Rectal smooth muscle tissue (tissue), 1 donor: ENCODE results near the gene ATF4.

ENCODE experiments used
- H3K27ac ChIP-seq: one replicate; pipeline ENCODE4 v1.7.0; 2013; ENCODE audit warnings: low read depth, low read length, inconsistent platforms
- H3K27me3 ChIP-seq: one replicate; pipeline ENCODE4 v1.7.0; 2013; ENCODE audit warnings: low read length; ENCODE audit not compliant: control insufficient read depth, insufficient read depth
- H3K36me3 ChIP-seq: one replicate; pipeline ENCODE4 v1.7.0; 2013; ENCODE audit warnings: low read length; ENCODE audit not compliant: control insufficient read depth, insufficient read depth
- H3K4me1 ChIP-seq: one replicate; pipeline ENCODE4 v1.7.0; 2013; ENCODE audit warnings: low read length; ENCODE audit not compliant: control insufficient read depth, insufficient read depth
- H3K4me3 ChIP-seq: one replicate; pipeline ENCODE4 v1.7.0; 2013; ENCODE audit warnings: low read length
- H3K9ac ChIP-seq: one replicate; pipeline ENCODE4 v1.7.0; 2013; ENCODE audit warnings: low read length

ATF4 gene

GRCh38 chr22:39563571-39564428 is 43.4 kb downstream of the ATF4 start:
- Histone ChIP-seq H3K27ac (no peak overlapping the region), H3K4me3 (no peak overlapping the region), H3K27me3 (peaks cover 6% of the 10 kb centered on the region), H3K36me3 (no peaks in the 10 kb centered on the region), H3K9ac (no peak overlapping the region), H3K4me1 (no peaks in the 10 kb centered on the region)

DNA sequence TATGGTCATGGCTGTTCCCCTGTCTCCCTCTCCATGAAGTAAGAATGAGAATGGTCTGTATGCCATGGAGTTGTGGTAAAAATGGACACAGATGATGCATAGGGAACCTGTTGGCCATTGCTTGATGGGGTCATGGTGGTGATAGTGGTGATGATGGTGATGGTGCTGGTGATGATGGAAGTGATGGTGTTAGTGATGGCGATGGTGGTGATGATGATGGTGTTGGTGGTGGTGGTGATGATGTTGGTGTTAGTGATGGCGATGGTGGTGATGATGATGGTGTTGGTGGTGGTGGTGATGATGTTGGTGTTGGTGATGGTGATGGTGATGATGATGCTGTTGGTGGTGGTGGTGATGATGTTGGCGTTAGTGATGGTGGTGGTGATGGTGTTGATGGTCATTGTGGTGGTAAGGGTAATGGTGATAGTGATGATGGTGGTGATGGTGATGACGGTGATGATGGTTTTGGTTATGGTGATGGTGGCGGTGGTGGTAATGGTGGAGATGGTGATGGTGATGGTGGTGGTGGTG is 45.1 kb downstream of the ATF4 start:
- Histone ChIP-seq H3K36me3 (no peaks in the 10 kb centered on the region), H3K4me3 (no peak overlapping the region), H3K9ac (no peak overlapping the region), H3K4me1 (no peaks in the 10 kb centered on the region), H3K27me3 (peaks cover 2% of the 10 kb centered on the region), H3K27ac (no peak overlapping the region)

GRCh38 chr22:39567135-39567946 is 47.0 kb downstream of the ATF4 start:
- no peaks in the 10 kb centered on the region for H3K4me1 ChIP-seq
- H3K36me3 ChIP-seq, result no peaks in the 10 kb centered on the region
- H3K9ac ChIP-seq, result no peak overlapping the region
- peaks cover 6% of the 10 kb centered on the region for H3K27me3 ChIP-seq
- no peak overlapping the region for H3K27ac ChIP-seq
- no peak overlapping the region for H3K4me3 ChIP-seq

GRCh38 chr22:39568278-39568981 is 48.1 kb downstream of the ATF4 start:
- Histone ChIP-seq H3K27ac (no peak overlapping the region), H3K4me3 (no peak overlapping the region), H3K9ac (no peak overlapping the region), H3K27me3 (peaks cover 6% of the 10 kb centered on the region), H3K36me3 (no peaks in the 10 kb centered on the region), H3K4me1 (no peaks in the 10 kb centered on the region)

- Histone ChIP-seq H3K27ac (no peak overlapping the region), H3K4me1 (no peaks in the 10 kb centered on the region), H3K9ac (no peak overlapping the region), H3K27me3 (peaks cover 6% of the 10 kb centered on the region), H3K36me3 (no peaks in the 10 kb centered on the region), H3K4me3 (no peak overlapping the region)
Observed at GRCh38 chr22:39569066-39569465, 48.7 kb downstream of the ATF4 start.

- Histone ChIP-seq H3K36me3 (no peaks in the 10 kb centered on the region), H3K27me3 (peaks cover 4% of the 10 kb centered on the region), H3K9ac (no peak overlapping the region), H3K4me1 (no peaks in the 10 kb centered on the region), H3K4me3 (no peak overlapping the region), H3K27ac (no peak overlapping the region)
Observed at GRCh38 chr22:39570226-39570625, 49.9 kb downstream of the ATF4 start.

DNA sequence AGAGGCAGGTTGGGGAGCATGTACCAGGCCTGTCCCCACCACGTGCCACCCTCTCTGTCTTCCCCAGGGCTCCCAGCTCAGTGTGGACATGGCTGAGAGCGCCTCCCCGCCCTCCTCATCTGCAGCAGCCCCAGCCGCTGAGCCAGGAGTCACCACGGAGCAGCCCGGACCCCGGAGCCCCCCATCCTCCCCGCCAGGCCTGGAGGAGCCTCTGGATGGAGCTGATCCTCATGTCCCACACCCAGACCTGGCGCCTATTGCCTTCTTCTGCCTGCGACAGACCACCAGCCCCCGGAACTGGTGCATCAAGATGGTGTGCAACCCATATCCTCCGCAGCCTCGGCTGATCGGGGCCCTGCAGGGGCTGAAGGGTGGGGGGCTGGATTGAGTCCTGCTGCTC is 50.3 kb downstream of the ATF4 start, which contains the start of gene CACNA1I:
TSS of gene CACNA1I (plus strand) at position 89 of the 400 bp plus-strand sequence. CDS start at position 89, 0 bp downstream.
- Histone ChIP-seq H3K27me3 (peaks cover 4% of the 10 kb centered on the region), H3K36me3 (no peaks in the 10 kb centered on the region), H3K27ac (no peak within 1 kb of the TSS), H3K4me1 (no peaks in the 10 kb centered on the region), H3K4me3 (no peak within 1 kb of the TSS), H3K9ac (no peak within 1 kb of the TSS)

DNA sequence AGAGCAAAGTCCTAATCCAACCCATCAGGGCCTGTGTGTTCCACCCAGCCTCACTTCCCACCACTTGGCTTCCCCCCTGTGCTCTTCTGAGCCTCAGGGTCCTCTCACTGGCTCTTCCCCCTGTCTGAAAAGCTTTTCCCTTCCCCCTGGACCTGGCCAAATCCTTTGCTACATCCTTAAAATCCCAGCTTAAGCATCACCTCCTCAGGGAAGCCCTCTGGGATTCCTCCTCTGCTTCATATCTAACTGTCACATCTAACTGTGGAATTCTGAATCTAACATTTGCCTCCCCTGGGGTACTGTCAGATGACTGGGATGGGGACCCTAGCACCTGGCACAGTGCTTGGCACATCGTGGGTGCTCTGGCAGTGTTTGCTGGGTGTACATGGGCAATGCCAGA is 51.2 kb downstream of the ATF4 start:
- Histone ChIP-seq H3K4me1 (no peaks in the 10 kb centered on the region), H3K27ac (no peak overlapping the region), H3K36me3 (no peaks in the 10 kb centered on the region), H3K27me3 (peaks cover 6% of the 10 kb centered on the region), H3K4me3 (no peak overlapping the region), H3K9ac (no peak overlapping the region)
